KG1 (cell line): ENCODE results near the gene RANBP1.

ENCODE experiments used
- DNase-seq: peaks from one replicate; lab custom pipeline; 2025; lab: John Stamatoyannopoulos, UW

RANBP1 gene

DNA sequence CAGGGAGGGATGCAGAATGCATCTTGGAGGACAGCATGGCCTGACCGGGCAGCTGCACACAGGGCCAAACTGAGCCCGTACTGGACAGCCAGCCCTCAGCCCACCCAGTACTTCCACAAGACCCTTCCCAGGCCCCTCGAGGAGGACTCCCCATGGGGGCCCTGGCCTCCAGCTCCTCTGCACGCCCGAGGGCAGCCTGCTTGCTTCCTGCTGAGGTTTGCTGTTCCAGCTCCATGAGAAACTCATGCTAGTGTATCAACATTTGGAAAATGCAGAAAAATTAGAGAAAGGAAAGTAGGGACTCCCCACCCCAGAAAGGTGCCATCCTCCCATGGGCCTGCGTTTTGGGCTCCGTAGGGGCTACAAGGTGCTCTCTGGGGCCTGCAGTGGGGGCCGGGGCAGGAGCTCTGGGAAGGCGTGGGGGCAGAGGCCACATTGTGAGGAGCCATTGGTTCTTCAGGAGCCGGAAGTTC, 56.3 kb downstream of the RANBP1 start:
- no peak for DNase-seq

GRCh38 chr22:20173246-20173645, 57.3 kb downstream of the RANBP1 start:
- no peak for DNase-seq

GRCh38 chr22:20173772-20174171, 57.9 kb downstream of the RANBP1 start:
- DNase-seq = no peak

DNA sequence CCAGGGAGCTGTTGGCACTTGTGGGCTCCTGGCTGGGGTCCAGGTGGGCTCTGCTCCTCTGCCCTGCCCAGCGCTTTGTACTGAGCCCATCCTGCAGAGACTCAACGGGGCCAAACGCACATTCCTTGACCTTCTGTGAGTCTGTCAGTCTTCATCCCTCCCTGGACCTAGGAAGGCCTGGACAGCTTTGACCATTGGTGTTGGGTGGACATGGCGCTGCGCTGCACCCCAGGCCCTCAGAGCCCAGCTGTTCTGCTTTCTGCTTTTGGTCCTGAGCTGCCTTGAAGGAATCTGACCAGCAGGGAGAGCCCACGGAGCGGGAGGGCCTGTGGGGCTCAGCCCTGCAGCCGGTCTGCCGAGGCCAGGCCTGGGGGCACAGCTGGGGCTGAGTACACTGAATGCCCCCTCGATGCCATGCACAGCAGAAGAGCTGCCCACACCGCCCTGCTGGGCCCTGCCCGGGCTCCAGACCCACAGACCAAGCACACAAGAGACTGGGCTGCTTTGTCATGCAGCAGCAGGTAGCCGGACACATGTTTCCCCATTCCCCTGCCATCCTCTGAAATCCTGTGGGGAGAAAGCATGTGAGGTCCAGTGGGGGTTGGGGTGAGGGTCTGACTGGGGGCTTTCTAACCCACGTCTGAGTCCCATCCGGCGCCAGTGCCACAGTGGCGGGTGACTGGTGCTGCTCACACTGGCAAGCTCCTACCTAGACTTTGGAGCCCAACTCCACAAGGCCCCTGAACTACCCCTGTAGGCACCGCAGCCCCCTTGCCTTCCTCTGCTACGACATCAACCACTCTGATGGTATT, 59.1 kb downstream of the RANBP1 start:
- DNase-seq = no peak

- no peak for DNase-seq
Measured at GRCh38 chr22:20175597-20175900, 59.6 kb downstream of the RANBP1 start.

DNA sequence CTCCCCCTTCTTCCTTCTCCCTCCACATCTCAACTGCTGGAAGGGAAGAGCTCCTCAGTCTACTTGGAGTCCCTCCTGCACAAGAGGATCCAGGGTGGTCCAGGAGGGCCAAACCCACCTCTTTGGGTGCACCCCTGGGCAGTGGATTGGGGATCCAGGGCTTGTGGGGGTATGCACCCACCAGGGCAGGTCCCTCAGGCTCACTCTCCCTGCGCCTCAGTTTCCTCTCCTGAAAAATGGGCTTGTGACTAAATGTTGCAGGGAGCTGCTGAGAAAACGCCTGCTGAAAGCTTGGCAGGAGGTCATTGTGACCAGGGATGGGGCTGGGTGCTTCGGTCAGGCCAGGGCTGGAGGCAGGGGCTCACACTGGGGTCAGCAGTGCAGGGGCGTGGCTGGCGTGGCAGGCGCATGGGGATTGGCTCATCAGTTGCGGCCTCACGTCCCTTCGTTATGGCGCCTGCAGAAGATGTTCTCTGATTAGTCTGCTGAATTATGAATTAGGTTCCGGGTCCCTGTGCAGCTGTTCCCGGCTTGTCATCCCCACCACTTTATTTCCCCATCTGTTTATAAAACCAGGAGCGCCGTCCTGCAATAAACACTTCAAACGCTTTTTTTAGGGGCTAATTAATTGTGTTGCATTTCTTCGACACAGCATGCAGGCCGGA, 60.6 kb downstream of the RANBP1 start:
- no peak for DNase-seq
